Neural cell (in vitro differentiated cells): ENCODE measurements around the gene FAM228B.

Experiments used
- EP300 ChIP-seq: fragments of 450-650 bp; conservative IDR thresholded peaks from 2 replicates; pipeline ENCODE4 v1.6.1; 2014; ENCODE audit warnings: antibody characterized with exemption, mild to moderate bottlenecking, moderate library complexity; ENCODE audit not compliant: poor library complexity, severe bottlenecking
- EZH2 ChIP-seq: fragments of 200-600, 300-800 bp; shearing (Covaris generic), sonication (generic); IDR thresholded peaks from 2 replicates; pipeline ENCODE4 v1.6.1; 2014; ENCODE audit warnings: antibody characterized with exemption, low read length, borderline replicate concordance, mild to moderate bottlenecking; ENCODE audit not compliant: insufficient read depth, poor library complexity, severe bottlenecking
- MXI1 ChIP-seq: fragments of 450-650 bp; conservative IDR thresholded peaks from 2 replicates; pipeline ENCODE4 v1.6.1; 2014; ENCODE audit warnings: antibody characterized with exemption, mild to moderate bottlenecking; ENCODE audit not compliant: poor library complexity, severe bottlenecking
- POLR2AphosphoS5 ChIP-seq: IDR thresholded peaks from 2 replicates; pipeline ENCODE4 v1.6.1; 2012
- RAD21 ChIP-seq: fragments of 450-650 bp; conservative IDR thresholded peaks from 2 replicates; pipeline ENCODE4 v1.6.1; 2014; ENCODE audit warnings: antibody characterized with exemption, mild to moderate bottlenecking, moderate library complexity
- REST ChIP-seq: IDR thresholded peaks from 2 replicates; pipeline ENCODE4 v1.6.1; 2012; ENCODE audit warnings: borderline replicate concordance
- SMC3 ChIP-seq: fragments of 450-650 bp; conservative IDR thresholded peaks from 2 replicates; pipeline ENCODE4 v1.6.1; 2014; ENCODE audit warnings: antibody characterized with exemption, mild to moderate bottlenecking, moderate library complexity; ENCODE audit not compliant: poor library complexity
- TAF1 ChIP-seq: IDR thresholded peaks from 2 replicates; pipeline ENCODE4 v1.6.1; 2012; ENCODE audit warnings: low read depth
- TF ChIP-seq, protein P1 (sequence below): fragments of 450-650 bp; IDR thresholded peaks from 2 replicates; pipeline ENCODE4 v1.5.1; 2014; ENCODE audit warnings: antibody characterized with exemption, mild to moderate bottlenecking, moderate library complexity; ENCODE audit not compliant: poor library complexity, severe bottlenecking

GRCh38 chr2:24214880-24215279, 91.6 kb downstream of the FAM228B start:
- TF ChIP-seq SMC3 (no peak), EZH2 (no peak), REST (no peak), TAF1 (no peak), EP300 (no peak), POLR2AphosphoS5 (no peak), RAD21 (no peak), MXI1 (no peak)
- TF ChIP-seq, protein P1, sequence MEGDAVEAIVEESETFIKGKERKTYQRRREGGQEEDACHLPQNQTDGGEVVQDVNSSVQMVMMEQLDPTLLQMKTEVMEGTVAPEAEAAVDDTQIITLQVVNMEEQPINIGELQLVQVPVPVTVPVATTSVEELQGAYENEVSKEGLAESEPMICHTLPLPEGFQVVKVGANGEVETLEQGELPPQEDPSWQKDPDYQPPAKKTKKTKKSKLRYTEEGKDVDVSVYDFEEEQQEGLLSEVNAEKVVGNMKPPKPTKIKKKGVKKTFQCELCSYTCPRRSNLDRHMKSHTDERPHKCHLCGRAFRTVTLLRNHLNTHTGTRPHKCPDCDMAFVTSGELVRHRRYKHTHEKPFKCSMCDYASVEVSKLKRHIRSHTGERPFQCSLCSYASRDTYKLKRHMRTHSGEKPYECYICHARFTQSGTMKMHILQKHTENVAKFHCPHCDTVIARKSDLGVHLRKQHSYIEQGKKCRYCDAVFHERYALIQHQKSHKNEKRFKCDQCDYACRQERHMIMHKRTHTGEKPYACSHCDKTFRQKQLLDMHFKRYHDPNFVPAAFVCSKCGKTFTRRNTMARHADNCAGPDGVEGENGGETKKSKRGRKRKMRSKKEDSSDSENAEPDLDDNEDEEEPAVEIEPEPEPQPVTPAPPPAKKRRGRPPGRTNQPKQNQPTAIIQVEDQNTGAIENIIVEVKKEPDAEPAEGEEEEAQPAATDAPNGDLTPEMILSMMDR = no peak
